Astrocyte (in vitro differentiated cells and primary cell): Measurements from ENCODE around the gene COL6A3. TPM values are rescaled to one million over a fixed set of nuclear protein-coding genes. Genes with fewer than 3 reads are reported as not detected.
A peak's percentile ranks its signal among the peaks of the same experiment; 100 is the strongest.

ENCODE experiments used
- DNase-seq: peaks from one replicate; pipeline ENCODE4 v3.0.0-alpha.2; 2010; ENCODE audit warnings: low read depth
- FAIRE-seq: peaks from 2 replicates; lab custom pipeline; 2011; peaks lifted over from hg19 to GRCh38; lab: Jason Lieb, UNC
- H2AFZ ChIP-seq: 2 replicates; pipeline ENCODE4 v1.6.0; 2012; ENCODE audit warnings: low read depth, low read length, inconsistent platforms
- H3K27ac ChIP-seq: 2 replicates; pipeline ENCODE4 v1.5.1; 2011; ENCODE audit warnings: low read depth, low read length, inconsistent platforms
- H3K27me3 ChIP-seq: 2 replicates; pipeline ENCODE4 v1.6.0; 2011; ENCODE audit warnings: low read length, inconsistent platforms; ENCODE audit not compliant: insufficient read depth
- H3K36me3 ChIP-seq: 2 replicates; pipeline ENCODE4 v1.5.1; 2011; ENCODE audit warnings: low read length, inconsistent platforms; ENCODE audit not compliant: insufficient read depth
- H3K4me1 ChIP-seq: 2 replicates; pipeline ENCODE4 v1.5.1; 2011; ENCODE audit warnings: low read length, inconsistent platforms; ENCODE audit not compliant: insufficient read depth
- H3K4me2 ChIP-seq: 2 replicates; pipeline ENCODE4 v1.6.0; 2012; ENCODE audit warnings: low read length, inconsistent platforms
- H3K4me3 ChIP-seq: 2 replicates; pipeline ENCODE4 v1.5.1; 2011; ENCODE audit warnings: low read depth, mild to moderate bottlenecking, low read length, inconsistent platforms; ENCODE audit not compliant: insufficient read depth
- H3K79me2 ChIP-seq: 2 replicates; pipeline ENCODE4 v1.6.0; 2012; ENCODE audit warnings: mild to moderate bottlenecking, low read length, inconsistent platforms; ENCODE audit not compliant: insufficient read depth
- H3K9ac ChIP-seq: 2 replicates; pipeline ENCODE4 v1.6.0; 2012; ENCODE audit warnings: mild to moderate bottlenecking, low read length, inconsistent platforms
- H3K9me3 ChIP-seq: 2 replicates; pipeline ENCODE4 v1.5.1; 2012; ENCODE audit warnings: low read depth, mild to moderate bottlenecking, low read length, inconsistent platforms; ENCODE audit not compliant: insufficient read depth
- H4K20me1 ChIP-seq: 2 replicates; pipeline ENCODE4 v1.6.0; 2012; ENCODE audit warnings: low read length, inconsistent platforms; ENCODE audit not compliant: insufficient read depth
- H3K27ac Mint-ChIP-seq: one replicate; pipeline ENCODE4 v1.8.0; 2021; ENCODE audit warnings: mild to moderate bottlenecking, mixed read lengths; ENCODE audit not compliant: unreplicated experiment
- H3K27me3 Mint-ChIP-seq: one replicate; pipeline ENCODE4 v1.8.0; 2021; ENCODE audit warnings: low read depth, mixed read lengths; ENCODE audit not compliant: unreplicated experiment
- H3K36me3 Mint-ChIP-seq: one replicate; pipeline ENCODE4 v1.8.0; 2021; ENCODE audit warnings: low read depth, mixed read lengths; ENCODE audit not compliant: unreplicated experiment
- H3K4me1 Mint-ChIP-seq: one replicate; pipeline ENCODE4 v1.8.0; 2021; ENCODE audit warnings: low read depth, mixed read lengths; ENCODE audit not compliant: unreplicated experiment
- H3K4me3 Mint-ChIP-seq: one replicate; pipeline ENCODE4 v1.8.0; 2021; ENCODE audit warnings: mild to moderate bottlenecking, moderate library complexity, mixed read lengths; ENCODE audit not compliant: unreplicated experiment
- H3K9me3 Mint-ChIP-seq: one replicate; pipeline ENCODE4 v1.8.0; 2021; ENCODE audit warnings: mild to moderate bottlenecking, mixed read lengths; ENCODE audit not compliant: unreplicated experiment
- CTCF ChIP-seq: IDR thresholded peaks from 2 replicates; pipeline ENCODE4 v1.5.1; 2011; ENCODE audit warnings: low read depth, mild to moderate bottlenecking, inconsistent platforms, low read length, moderate library complexity; ENCODE audit not compliant: insufficient read depth
- EZH2 ChIP-seq: IDR thresholded peaks from 2 replicates; pipeline ENCODE4 v1.6.1; 2012; ENCODE audit warnings: mild to moderate bottlenecking, low read length, inconsistent platforms; ENCODE audit not compliant: insufficient read depth
- total RNA-seq: library from RNA; stranded (reverse); gene quantifications from 2 replicates; pipeline ENCODE4 v1.2.1, GENCODE V29; 2021

Gene COL6A3
- total RNA-seq, 1 donor from 2014 or later: 200 TPM

- H3K4me3 Mint-ChIP-seq: no peak overlapping the region
- H3K27ac Mint-ChIP-seq: no peak overlapping the region
- Histone ChIP-seq H2AFZ (no peak overlapping the region), H4K20me1 (no peaks in the 10 kb centered on the region), H3K79me2 (no peaks in the 10 kb centered on the region), H3K4me1 (peaks cover 3% of the 10 kb centered on the region), H3K27ac (no peak overlapping the region), H3K9ac (no peak overlapping the region), H3K9me3 (no peaks in the 10 kb centered on the region), H3K36me3 (peaks cover 15% of the 10 kb centered on the region), H3K4me2 (no peak overlapping the region), H3K27me3 (no peaks in the 10 kb centered on the region), H3K4me3 (no peak overlapping the region)
- H3K9me3 Mint-ChIP-seq: peaks cover 13% of the 10 kb centered on the region
- TF ChIP-seq CTCF (no peak), EZH2 (no peak)
- FAIRE-seq: no peak
- peaks cover 7% of the 10 kb centered on the region for H3K4me1 Mint-ChIP-seq
- peaks cover 3% of the 10 kb centered on the region for H3K27me3 Mint-ChIP-seq
- no peak for DNase-seq
- peaks cover 30% of the 10 kb centered on the region for H3K36me3 Mint-ChIP-seq
These were observed 93.0 kb downstream of the COL6A3 start for GRCh38 chr2:237320801-237321560.

DNA sequence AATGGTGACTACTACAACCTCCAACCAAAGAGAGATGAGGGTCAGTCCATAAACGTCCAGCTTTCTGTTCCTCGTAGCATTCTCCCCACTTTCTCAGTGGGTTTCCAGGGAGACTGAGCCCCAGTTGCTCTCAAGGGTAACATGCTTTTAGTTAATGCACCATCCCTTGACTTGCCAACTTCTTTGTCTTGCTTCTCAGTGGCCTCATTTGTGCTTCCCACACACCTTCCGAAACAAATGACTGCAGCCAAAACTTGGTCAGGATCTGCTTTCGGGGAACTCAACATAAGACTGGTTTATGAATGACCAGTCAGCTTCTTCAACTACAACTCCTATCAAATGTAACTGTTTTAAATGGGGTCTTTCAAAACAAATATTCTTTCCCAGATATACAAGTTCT lies 94.1 kb downstream of the COL6A3 start:
- Histone ChIP-seq H4K20me1 (no peaks in the 10 kb centered on the region), H3K4me3 (no peak overlapping the region), H3K4me2 (no peak overlapping the region), H3K79me2 (no peaks in the 10 kb centered on the region), H3K9me3 (no peaks in the 10 kb centered on the region), H2AFZ (no peak overlapping the region), H3K9ac (no peak overlapping the region), H3K4me1 (peaks cover 14% of the 10 kb centered on the region), H3K36me3 (peaks cover 13% of the 10 kb centered on the region), H3K27me3 (no peaks in the 10 kb centered on the region), H3K27ac (no peak overlapping the region)
- FAIRE-seq (no peak), DNase-seq (no peak)
- peaks cover 14% of the 10 kb centered on the region for H3K4me1 Mint-ChIP-seq
- H3K27me3 Mint-ChIP-seq: peaks cover 3% of the 10 kb centered on the region
- TF ChIP-seq CTCF (no peak), EZH2 (no peak)
- H3K9me3 Mint-ChIP-seq: peaks cover 13% of the 10 kb centered on the region
- no peak overlapping the region for H3K4me3 Mint-ChIP-seq
- H3K36me3 Mint-ChIP-seq: peaks cover 30% of the 10 kb centered on the region
- peak overlapping the region; percentile 19 for H3K27ac Mint-ChIP-seq
